ENCODE data around the gene ERBB3. TPM values are rescaled to one million over a fixed set of nuclear protein-coding genes. Genes with fewer than 3 reads are reported as not detected.

Gene ERBB3
- total and polyA plus RNA-seq, 2 of the 4 experiments (the other 2 are of a cell fraction), result 1.4 to 2.2 TPM

DNA sequence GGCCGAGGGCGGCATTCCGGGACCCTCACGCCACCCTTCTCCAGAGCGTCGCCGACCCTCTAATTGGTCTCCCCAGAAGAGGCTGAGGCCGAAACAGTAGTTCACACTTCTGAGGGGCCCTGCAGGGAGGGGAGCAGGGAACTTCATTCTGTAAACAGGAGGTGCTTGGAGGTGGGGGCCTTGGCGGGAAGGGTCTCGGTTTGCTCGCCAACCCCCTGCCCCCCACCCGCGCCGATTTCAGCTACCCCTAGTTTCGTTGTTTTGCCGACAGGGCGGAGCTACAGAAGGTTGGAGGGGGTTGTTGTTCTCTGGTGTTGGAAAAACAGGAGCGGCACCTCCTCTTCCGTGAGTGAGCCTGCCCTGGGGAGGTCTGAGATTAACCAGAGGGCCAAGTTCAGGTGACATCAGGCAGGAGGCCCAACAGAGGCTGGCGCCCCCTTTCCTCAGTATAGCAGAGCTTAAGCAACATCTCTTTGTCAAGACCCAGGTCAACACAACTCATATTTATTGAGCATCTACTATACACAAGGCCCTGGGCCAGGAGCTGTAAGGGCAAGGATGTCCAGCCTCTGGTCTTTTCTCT lies 682 bp downstream of the ERBB3 start (continued):
- TF ChIP-seq, protein P1, sequence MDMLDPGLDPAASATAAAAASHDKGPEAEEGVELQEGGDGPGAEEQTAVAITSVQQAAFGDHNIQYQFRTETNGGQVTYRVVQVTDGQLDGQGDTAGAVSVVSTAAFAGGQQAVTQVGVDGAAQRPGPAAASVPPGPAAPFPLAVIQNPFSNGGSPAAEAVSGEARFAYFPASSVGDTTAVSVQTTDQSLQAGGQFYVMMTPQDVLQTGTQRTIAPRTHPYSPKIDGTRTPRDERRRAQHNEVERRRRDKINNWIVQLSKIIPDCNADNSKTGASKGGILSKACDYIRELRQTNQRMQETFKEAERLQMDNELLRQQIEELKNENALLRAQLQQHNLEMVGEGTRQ (IDR thresholded peaks at IDR 0.05; ENCODE audit: low read depth, low read length), result no peak
- TF ChIP-seq, protein P2, sequence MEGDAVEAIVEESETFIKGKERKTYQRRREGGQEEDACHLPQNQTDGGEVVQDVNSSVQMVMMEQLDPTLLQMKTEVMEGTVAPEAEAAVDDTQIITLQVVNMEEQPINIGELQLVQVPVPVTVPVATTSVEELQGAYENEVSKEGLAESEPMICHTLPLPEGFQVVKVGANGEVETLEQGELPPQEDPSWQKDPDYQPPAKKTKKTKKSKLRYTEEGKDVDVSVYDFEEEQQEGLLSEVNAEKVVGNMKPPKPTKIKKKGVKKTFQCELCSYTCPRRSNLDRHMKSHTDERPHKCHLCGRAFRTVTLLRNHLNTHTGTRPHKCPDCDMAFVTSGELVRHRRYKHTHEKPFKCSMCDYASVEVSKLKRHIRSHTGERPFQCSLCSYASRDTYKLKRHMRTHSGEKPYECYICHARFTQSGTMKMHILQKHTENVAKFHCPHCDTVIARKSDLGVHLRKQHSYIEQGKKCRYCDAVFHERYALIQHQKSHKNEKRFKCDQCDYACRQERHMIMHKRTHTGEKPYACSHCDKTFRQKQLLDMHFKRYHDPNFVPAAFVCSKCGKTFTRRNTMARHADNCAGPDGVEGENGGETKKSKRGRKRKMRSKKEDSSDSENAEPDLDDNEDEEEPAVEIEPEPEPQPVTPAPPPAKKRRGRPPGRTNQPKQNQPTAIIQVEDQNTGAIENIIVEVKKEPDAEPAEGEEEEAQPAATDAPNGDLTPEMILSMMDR (conservative IDR thresholded peaks at IDR 0.05; ENCODE audit: low read depth, low read length), result no peak

Measured in IMR-90 (cell line).